Measurements from ENCODE around the gene ST3GAL6.

Gene ST3GAL6

GRCh38 chr3:98784042-98784441 lies 20.9 kb downstream of the ST3GAL6 start:
- no peak for DNase-seq (ENCODE audit: low spot score)
- Histone ChIP-seq H4K8ac (ENCODE audit: low read depth, low read length) (no peak overlapping the region), H3K4me1 (ENCODE audit: control insufficient read depth in 2 of 2, insufficient read depth in 1 of 2, low read depth in 1 of 2, low read length in 2 of 2) (peaks cover 0 to 10% of the 10 kb centered on the region in 2 donors), H4K91ac (ENCODE audit: low read depth, low read length, poor library complexity) (no peak overlapping the region), H3K79me1 (ENCODE audit: low read depth, low read length) (no peaks in the 10 kb centered on the region), H2AFZ (ENCODE audit: low read length) (no peak overlapping the region), H3K9ac (ENCODE audit: low read depth, low read length, poor library complexity) (no peak overlapping the region), H2BK15ac (ENCODE audit: low read length) (no peak overlapping the region), H3K4me2 (ENCODE audit: insufficient read depth, low read length, poor library complexity, severe bottlenecking) (no peak overlapping the region), H3K27me3 (ENCODE audit: control insufficient read depth in 3 of 3, insufficient read depth in 3 of 3, low read depth in 1 of 3, low read length in 3 of 3) (no peaks in the 10 kb centered on the region), H3K14ac (ENCODE audit: low read length) (no peak overlapping the region), H3K9me3 (replicated peaks in 1 of 2; ENCODE audit: control insufficient read depth in 2 of 2, insufficient read depth in 1 of 2, low read depth in 1 of 2, low read length in 2 of 2) (no peaks in the 10 kb centered on the region), H3K23ac (ENCODE audit: low read depth, low read length, poor library complexity) (no peak overlapping the region), H2AK5ac (ENCODE audit: low read depth, low read length) (no peak overlapping the region), H3K4me3 (ENCODE audit: low read length in 2 of 2) (no peak overlapping the region), H2BK12ac (ENCODE audit: low read length) (no peak overlapping the region), H3K36me3 (replicated peaks in 1 of 2; ENCODE audit: control insufficient read depth in 2 of 2, insufficient read depth in 2 of 2, low read length in 2 of 2) (no peaks in the 10 kb centered on the region), H3K4ac (ENCODE audit: low read length) (no peak overlapping the region), H2BK5ac (ENCODE audit: low read length) (no peak overlapping the region), H3K18ac (ENCODE audit: low read length) (no peak overlapping the region), H2BK120ac (ENCODE audit: low read depth, low read length) (no peak overlapping the region), H3K27ac (replicated peaks; ENCODE audit: low read length) (no peak overlapping the region)
- WGBS, 2 donors (ENCODE audit: extremely low coverage in 2 of 2, insufficient read length in 2 of 2, insufficient replicate concordance in 1 of 2) = no CpG with 5 or more reads among the region's 5 CpGs

- Histone ChIP-seq H3K9ac (ENCODE audit: low read depth, low read length, poor library complexity) (no peak overlapping the region), H3K4me2 (ENCODE audit: insufficient read depth, low read length, poor library complexity, severe bottlenecking) (no peak overlapping the region), H3K23ac (ENCODE audit: low read depth, low read length, poor library complexity) (no peak overlapping the region), H2BK120ac (ENCODE audit: low read depth, low read length) (no peak overlapping the region), H3K79me1 (ENCODE audit: low read depth, low read length) (no peaks in the 10 kb centered on the region), H3K36me3 (replicated peaks in 1 of 2; ENCODE audit: control insufficient read depth in 2 of 2, insufficient read depth in 2 of 2, low read length in 2 of 2) (no peaks in the 10 kb centered on the region), H3K4me3 (ENCODE audit: low read length in 2 of 2) (no peak overlapping the region), H3K18ac (ENCODE audit: low read length) (no peak overlapping the region), H3K14ac (ENCODE audit: low read length) (no peak overlapping the region), H4K91ac (ENCODE audit: low read depth, low read length, poor library complexity) (no peak overlapping the region), H2BK12ac (ENCODE audit: low read length) (no peak overlapping the region), H3K4ac (ENCODE audit: low read length) (no peak overlapping the region), H2BK15ac (ENCODE audit: low read length) (no peak overlapping the region), H3K9me3 (replicated peaks in 1 of 2; ENCODE audit: control insufficient read depth in 2 of 2, insufficient read depth in 1 of 2, low read depth in 1 of 2, low read length in 2 of 2) (no peaks in the 10 kb centered on the region), H4K8ac (ENCODE audit: low read depth, low read length) (no peak overlapping the region), H3K27me3 (ENCODE audit: control insufficient read depth in 3 of 3, insufficient read depth in 3 of 3, low read depth in 1 of 3, low read length in 3 of 3) (no peaks in the 10 kb centered on the region), H3K4me1 (ENCODE audit: control insufficient read depth in 2 of 2, insufficient read depth in 1 of 2, low read depth in 1 of 2, low read length in 2 of 2) (peaks cover 0 to 10% of the 10 kb centered on the region in 2 donors), H2AFZ (ENCODE audit: low read length) (no peak overlapping the region), H2AK5ac (ENCODE audit: low read depth, low read length) (no peak overlapping the region), H2BK5ac (ENCODE audit: low read length) (no peak overlapping the region), H3K27ac (replicated peaks; ENCODE audit: low read length) (no peak overlapping the region)
- no peak for DNase-seq (ENCODE audit: low spot score)
- no CpG with 5 or more reads among the region's 3 CpGs for WGBS, 2 donors (ENCODE audit: extremely low coverage in 2 of 2, insufficient read length in 2 of 2, insufficient replicate concordance in 1 of 2)
Observed at GRCh38 chr3:98784666-98785600, 21.8 kb downstream of the ST3GAL6 start.

DNA sequence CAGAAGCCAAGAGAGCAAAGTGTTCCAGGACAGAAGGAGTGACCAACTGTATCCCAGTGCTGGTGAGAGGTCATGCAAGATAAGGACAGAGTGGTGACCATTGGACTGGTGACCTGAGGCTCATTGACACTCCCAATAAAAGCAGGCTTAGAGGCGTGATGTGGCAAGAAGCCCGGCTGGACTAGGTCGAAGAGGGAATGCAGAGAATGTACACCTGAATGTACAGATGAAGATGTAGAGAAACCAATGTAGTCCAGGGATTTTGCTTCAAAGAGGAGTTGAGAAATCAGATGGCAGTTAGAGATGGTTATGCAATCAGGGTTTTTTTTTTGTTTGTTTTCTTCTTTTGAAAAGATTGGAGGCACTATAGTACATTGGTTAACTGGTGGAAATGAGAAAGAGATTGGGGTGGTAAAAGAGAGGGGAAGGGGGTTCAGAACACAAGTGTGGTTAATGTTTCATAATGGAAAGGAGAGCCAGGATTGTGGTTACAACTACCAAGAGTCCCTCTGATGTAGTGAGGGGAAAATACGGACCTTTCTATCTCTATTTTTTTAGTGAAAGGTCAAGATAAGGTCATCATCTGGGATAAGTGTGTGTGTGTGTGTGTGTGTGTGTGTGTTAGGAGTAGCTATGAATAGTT lies 23.3 kb downstream of the ST3GAL6 start:
- no peak overlapping the region for H2BK120ac ChIP-seq (ENCODE audit: low read depth, low read length)
- no peaks in the 10 kb centered on the region for H3K36me3 ChIP-seq (replicated peaks in 1 of 2; ENCODE audit: control insufficient read depth in 2 of 2, insufficient read depth in 2 of 2, low read length in 2 of 2)
- H3K4me3 ChIP-seq (ENCODE audit: low read length in 2 of 2) = no peak overlapping the region
- H3K9me3 ChIP-seq (replicated peaks in 1 of 2; ENCODE audit: control insufficient read depth in 2 of 2, insufficient read depth in 1 of 2, low read depth in 1 of 2, low read length in 2 of 2) = no peaks in the 10 kb centered on the region
- H2BK15ac ChIP-seq (ENCODE audit: low read length) = no peak overlapping the region
- no peak overlapping the region for H3K18ac ChIP-seq (ENCODE audit: low read length)
- H3K9ac ChIP-seq (ENCODE audit: low read depth, low read length, poor library complexity) = no peak overlapping the region
- no peak overlapping the region for H2AFZ ChIP-seq (ENCODE audit: low read length)
- no peak overlapping the region for H4K8ac ChIP-seq (ENCODE audit: low read depth, low read length)
- no peak for DNase-seq (ENCODE audit: low spot score)
- no peak overlapping the region for H2BK5ac ChIP-seq (ENCODE audit: low read length)
- H3K27ac ChIP-seq (replicated peaks; ENCODE audit: low read length) = no peak overlapping the region
- H3K4ac ChIP-seq (ENCODE audit: low read length) = no peak overlapping the region
- no CpG with 5 or more reads among the region's 4 CpGs for WGBS, 2 donors (ENCODE audit: extremely low coverage in 2 of 2, insufficient read length in 2 of 2, insufficient replicate concordance in 1 of 2)
- no peaks in the 10 kb centered on the region for H3K27me3 ChIP-seq (ENCODE audit: control insufficient read depth in 3 of 3, insufficient read depth in 3 of 3, low read depth in 1 of 3, low read length in 3 of 3)
- H2AK5ac ChIP-seq (ENCODE audit: low read depth, low read length) = no peak overlapping the region
- H3K4me2 ChIP-seq (ENCODE audit: insufficient read depth, low read length, poor library complexity, severe bottlenecking) = no peak overlapping the region
- H3K4me1 ChIP-seq (ENCODE audit: control insufficient read depth in 2 of 2, insufficient read depth in 1 of 2, low read depth in 1 of 2, low read length in 2 of 2) = peaks cover 0 to 10% of the 10 kb centered on the region in 2 donors
- no peak overlapping the region for H3K23ac ChIP-seq (ENCODE audit: low read depth, low read length, poor library complexity)
- no peak overlapping the region for H2BK12ac ChIP-seq (ENCODE audit: low read length)
- no peak overlapping the region for H4K91ac ChIP-seq (ENCODE audit: low read depth, low read length, poor library complexity)
- no peaks in the 10 kb centered on the region for H3K79me1 ChIP-seq (ENCODE audit: low read depth, low read length)
- H3K14ac ChIP-seq (ENCODE audit: low read length) = no peak overlapping the region

DNA sequence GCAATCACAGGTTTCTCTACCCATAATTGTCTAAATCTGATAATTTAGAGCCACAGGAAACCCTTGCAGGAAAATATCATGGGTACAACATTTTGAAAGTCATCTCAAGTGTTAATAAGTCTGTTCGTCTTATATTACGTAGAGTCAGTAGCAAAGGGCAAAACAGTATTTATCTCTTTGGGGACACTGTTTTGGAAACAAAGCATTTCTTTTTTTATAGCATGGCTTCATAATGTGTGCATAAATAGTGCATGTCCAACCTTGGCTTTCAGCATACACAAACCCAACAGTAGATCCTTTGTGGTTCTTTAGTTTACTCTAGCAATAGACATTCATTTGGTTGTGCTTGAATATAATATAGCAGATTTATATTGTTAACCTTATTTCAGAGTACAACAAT lies 24.0 kb downstream of the ST3GAL6 start:
- Histone ChIP-seq H3K27ac (replicated peaks; ENCODE audit: low read length) (no peak overlapping the region), H3K9me3 (replicated peaks in 1 of 2; ENCODE audit: control insufficient read depth in 2 of 2, insufficient read depth in 1 of 2, low read depth in 1 of 2, low read length in 2 of 2) (no peaks in the 10 kb centered on the region), H2AFZ (ENCODE audit: low read length) (no peak overlapping the region), H3K36me3 (replicated peaks in 1 of 2; ENCODE audit: control insufficient read depth in 2 of 2, insufficient read depth in 2 of 2, low read length in 2 of 2) (no peaks in the 10 kb centered on the region), H3K14ac (ENCODE audit: low read length) (no peak overlapping the region), H2BK12ac (ENCODE audit: low read length) (no peak overlapping the region), H3K23ac (ENCODE audit: low read depth, low read length, poor library complexity) (no peak overlapping the region), H3K4ac (ENCODE audit: low read length) (no peak overlapping the region), H3K4me2 (ENCODE audit: insufficient read depth, low read length, poor library complexity, severe bottlenecking) (no peak overlapping the region), H3K18ac (ENCODE audit: low read length) (no peak overlapping the region), H2BK120ac (ENCODE audit: low read depth, low read length) (no peak overlapping the region), H2BK15ac (ENCODE audit: low read length) (no peak overlapping the region), H3K4me3 (ENCODE audit: low read length in 2 of 2) (no peak overlapping the region), H4K8ac (ENCODE audit: low read depth, low read length) (no peak overlapping the region), H2BK5ac (ENCODE audit: low read length) (no peak overlapping the region), H4K91ac (ENCODE audit: low read depth, low read length, poor library complexity) (no peak overlapping the region), H3K79me1 (ENCODE audit: low read depth, low read length) (no peaks in the 10 kb centered on the region), H3K27me3 (ENCODE audit: control insufficient read depth in 3 of 3, insufficient read depth in 3 of 3, low read depth in 1 of 3, low read length in 3 of 3) (no peaks in the 10 kb centered on the region), H3K4me1 (ENCODE audit: control insufficient read depth in 2 of 2, insufficient read depth in 1 of 2, low read depth in 1 of 2, low read length in 2 of 2) (peaks cover 0 to 9% of the 10 kb centered on the region in 2 donors), H3K9ac (ENCODE audit: low read depth, low read length, poor library complexity) (no peak overlapping the region), H2AK5ac (ENCODE audit: low read depth, low read length) (no peak overlapping the region)
- DNase-seq (ENCODE audit: low spot score) = no peak
- WGBS, 2 donors (ENCODE audit: extremely low coverage in 2 of 2, insufficient read length in 2 of 2, insufficient replicate concordance in 1 of 2) = no CpG with 5 or more reads among the region's 2 CpGs

Measured in neuronal stem cell (in vitro differentiated cells).